GM19193 (cell line): ENCODE measurements around the gene SLC35F3.

Experiments
- POLR2A ChIP-seq: IDR thresholded peaks from 4 replicates; pipeline ENCODE4 v1.6.1; 2011; ENCODE audit not compliant: insufficient read depth, insufficient read length; ENCODE audit errors: extremely low read depth

SLC35F3 gene

DNA sequence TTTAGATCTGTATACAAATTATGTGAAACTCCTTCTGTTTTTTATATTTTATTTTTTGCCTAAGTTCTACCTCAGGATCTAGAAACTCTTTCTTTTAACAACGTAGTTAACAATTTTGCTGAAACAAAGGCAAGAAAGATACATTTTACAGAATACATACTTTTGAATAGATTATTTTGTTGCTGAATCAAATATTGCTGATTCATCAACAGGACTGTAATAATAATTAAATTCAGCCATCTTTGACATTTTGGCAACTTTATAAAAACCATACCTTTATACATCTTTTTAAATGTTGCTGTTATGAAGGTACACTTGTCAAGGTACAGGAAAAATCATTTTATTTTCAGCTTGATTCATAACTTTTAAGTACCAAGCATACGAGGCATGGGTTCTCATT, 458.1 kb downstream of the SLC35F3 start:
- TF ChIP-seq POLR2A = no peak

DNA sequence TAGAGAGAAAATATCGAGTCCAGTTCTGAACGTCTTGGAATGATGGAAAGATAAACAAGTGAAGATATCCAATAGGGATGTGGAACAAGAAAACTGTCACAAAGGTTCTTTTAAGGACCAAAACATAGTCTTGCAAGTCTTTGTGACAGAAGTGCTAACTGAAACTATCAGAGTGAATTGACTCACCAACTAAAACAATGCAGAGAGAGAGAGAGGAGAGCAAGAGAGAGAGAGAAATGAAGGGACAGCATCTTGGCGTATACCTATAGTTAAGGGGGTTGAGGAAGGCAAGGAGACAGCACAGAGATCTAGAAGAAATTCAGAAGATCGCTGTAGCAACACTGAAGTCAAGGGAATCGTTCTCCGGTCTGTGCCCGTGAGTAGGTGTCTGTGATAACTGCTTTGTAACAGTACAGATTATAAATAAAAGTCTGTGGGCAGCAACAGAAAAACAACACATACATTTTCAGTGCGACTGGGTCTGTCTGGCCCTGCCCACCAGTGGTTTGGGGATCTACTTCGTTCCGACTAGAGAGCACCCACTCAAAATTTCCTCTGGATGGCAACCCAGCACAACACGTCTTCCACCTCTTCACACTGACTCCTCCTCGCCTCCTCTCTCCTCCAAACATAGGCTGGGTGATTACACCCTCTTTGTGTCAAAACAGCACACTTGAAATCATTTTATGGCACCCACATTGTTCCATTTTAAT, 464.0 kb downstream of the SLC35F3 start:
- no peak for TF ChIP-seq POLR2A

GRCh38 chr1:234369033-234369430, 464.6 kb downstream of the SLC35F3 start:
- TF ChIP-seq POLR2A = no peak

DNA sequence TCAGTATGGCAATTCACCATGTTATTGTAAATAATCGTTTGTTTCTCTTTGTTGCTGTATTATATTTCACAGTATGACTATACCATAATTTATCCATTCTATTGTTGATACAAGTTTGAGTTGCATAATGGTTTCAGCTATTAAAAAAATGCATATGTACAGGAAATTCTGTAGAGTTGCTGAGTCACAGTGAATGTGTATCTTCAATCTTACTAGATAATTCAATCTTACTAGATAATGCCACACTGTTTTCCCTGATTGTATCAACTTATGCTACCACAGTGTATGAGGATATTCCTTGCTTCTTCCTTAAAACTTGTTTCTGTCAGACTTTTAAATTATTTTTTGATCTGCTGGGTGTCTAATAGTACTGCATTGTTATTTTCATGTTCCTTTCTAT, 465.3 kb downstream of the SLC35F3 start:
- no peak for TF ChIP-seq POLR2A

GRCh38 chr1:234371414-234371813, 466.9 kb downstream of the SLC35F3 start:
- TF ChIP-seq POLR2A = no peak

- no peak for TF ChIP-seq POLR2A
Observed at GRCh38 chr1:234372011-234372757, 467.7 kb downstream of the SLC35F3 start.

DNA sequence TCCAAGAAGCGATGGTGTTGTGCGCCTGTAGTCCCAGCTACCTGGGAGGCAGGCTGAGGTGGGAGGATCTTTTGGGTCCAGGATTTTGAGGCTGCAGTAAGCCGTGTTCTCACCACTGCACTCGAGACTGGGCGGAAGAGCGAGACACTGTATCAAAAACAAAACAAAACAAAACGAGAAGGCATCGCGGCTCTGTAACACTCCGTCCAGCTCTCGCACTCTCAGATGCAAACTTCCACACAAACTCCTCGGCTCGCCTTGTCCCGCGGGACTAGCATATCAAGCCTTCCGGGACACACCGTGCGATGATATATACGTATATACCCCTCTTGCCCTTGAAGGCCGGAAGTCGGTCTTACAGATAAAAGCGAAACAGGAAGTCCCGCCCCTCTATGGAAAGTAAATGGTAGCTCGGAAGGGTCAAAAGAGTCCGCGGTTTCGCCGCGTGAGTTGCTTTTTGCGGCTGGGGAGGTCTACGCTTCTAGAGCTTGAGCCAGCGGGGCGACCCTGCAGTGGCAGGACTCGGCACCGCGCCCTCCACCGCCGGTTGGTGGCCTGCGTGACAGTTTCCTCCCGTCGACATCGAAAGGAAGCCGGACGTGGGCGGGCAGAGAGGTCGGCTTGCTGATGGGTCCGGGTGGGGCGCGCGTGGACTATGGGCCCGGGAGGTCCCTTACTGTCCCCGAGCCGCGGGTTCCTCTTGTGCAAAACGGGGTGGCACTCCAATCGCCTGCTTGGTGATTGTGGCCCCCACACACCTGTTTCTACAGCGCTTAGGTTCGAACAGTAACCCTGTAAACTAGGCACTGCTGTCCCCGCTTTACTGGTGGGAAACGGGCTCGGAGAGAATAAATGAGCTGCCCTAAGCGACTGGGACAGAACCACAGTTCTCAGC, 468.8 kb downstream of the SLC35F3 start, which contains the start of gene COA6:
Gene COA6, plus strand, starts transcription at position 393 of the 895 bp plus-strand sequence. Its CDS starts 11 bp downstream, at position 404.
- peak; percentile 94 for TF ChIP-seq POLR2A

GRCh38 chr1:234373959-234374254, 469.4 kb downstream of the SLC35F3 start:
- no peak for TF ChIP-seq POLR2A
